Stimulated activated CD8-positive, alpha-beta memory T cell treated with anti-CD3 and anti-CD28 coated beads, Interleukin-15, amount 100 ng/mL, for 48 hours (primary cell): ENCODE measurements around the gene PSMC1.

Experiments
- DNase-seq, 2 donors: peaks; one replicate each; pipeline ENCODE4 v3.0.0-alpha.2; 2020; ENCODE audit warnings: low read depth in 2 of 2

The PSMC1 gene

DNA sequence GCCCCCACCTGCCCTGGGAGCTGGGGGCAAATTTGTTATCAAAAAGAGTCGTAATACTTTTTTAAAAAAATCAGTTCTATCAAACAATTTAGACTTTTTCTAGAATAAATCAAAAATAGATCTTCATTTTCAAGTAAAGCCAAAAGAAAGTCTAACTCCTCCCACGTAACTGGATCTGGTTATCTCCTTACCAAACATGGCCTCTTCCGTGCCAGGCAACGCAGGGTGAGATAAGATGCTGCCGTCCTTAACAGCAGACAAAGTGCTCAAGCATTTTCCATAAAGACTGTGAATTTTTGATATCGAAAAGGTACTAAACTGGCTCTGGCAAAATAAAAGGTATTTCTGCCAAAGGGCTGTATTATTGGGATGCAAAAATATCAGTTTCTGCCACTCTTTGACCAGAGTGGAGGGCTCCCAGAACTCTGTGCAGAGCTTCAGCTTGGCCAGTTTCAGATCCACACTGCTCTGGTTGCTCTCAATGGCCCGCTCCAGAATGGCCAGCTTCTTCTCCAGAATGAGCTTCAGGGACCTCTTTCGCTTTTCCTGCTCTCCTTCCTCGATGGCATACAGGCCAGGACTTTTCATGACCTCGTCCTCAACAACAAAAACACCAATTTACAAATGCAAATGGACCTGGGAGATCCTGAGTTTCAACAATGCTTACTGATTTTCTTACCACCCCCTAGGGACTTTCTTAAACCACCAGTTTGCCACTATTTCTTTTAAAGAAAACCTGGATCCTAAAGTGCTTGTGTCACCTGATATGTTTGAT is 46.4 kb downstream of the PSMC1 start:
- no peak for DNase-seq

DNA sequence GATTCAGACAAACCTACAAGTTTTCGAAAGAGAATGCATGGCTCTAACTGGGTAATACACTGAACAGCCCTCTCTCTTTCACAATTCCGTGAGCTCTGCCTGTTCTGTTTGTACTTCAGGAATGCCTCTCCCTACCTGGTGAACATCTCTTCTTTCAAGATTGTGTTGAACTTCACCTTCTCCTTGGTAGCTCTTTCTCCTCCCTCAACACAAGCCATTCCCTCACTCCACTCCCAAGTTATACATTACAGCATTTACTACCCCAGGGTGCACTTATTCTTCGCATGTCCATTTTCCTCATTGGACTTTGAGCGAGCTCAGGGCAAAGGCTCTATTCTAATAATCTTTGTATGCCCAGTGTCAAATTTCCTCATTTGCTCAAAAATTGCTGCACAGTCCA is 47.1 kb downstream of the PSMC1 start:
- no peak for DNase-seq

DNA sequence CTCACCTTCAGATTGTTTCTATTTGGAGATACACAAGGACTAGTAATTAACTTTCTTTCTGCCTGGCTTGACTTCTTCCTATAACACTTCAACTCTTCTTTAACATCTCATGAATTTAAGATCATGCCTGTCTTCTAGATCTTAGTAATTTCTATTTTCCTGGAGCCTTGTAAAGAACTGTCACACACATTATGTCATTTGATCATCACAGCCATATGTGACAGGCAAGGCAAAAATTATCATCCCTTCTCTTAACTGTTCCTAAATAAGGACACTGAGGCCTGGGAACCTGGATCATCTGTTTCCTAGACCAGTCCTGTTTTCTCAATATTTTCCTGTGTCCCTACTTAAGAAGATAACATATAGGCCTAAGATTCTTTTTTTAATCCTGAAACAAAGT is 48.1 kb downstream of the PSMC1 start:
- no peak for DNase-seq

DNA sequence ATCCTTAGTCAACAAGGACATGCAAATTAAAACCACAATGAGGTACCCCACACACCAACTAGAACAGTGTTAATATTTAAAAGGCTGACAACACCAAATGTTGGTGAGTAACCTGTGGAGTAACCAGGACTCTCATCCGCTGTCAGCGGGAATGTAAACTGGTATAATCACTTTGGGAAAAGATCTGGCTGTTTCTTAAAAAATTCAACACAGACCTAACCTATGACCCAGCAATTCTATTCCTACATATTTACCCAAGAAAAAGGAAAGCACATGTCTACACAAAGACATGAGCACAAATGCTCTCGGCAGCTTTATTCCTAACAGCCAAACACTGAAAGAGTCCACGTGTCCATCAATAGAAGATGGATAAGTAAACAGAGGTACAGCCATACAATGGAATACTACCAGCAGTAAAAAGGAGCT is 48.8 kb downstream of the PSMC1 start:
- DNase-seq: no peak

DNA sequence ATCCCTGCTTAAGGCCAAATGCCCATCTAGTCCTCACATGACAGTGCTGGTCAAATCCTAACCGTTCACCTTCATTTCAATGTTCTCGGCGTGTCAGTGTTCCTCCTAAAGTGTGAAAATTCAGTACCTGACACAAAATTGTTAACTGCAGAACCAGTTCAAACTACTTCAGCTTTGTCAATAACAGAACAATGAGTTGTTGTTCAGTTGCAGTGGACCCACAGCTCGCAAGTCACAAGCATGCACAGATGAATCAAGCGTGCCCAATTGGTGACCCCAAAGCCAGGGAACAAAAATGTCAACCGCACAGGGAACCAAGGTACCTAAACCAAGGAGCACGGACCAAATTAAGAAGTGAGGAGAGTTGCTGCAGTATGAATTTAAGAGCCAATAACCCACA is 52.2 kb downstream of the PSMC1 start:
- DNase-seq: no peak

DNA sequence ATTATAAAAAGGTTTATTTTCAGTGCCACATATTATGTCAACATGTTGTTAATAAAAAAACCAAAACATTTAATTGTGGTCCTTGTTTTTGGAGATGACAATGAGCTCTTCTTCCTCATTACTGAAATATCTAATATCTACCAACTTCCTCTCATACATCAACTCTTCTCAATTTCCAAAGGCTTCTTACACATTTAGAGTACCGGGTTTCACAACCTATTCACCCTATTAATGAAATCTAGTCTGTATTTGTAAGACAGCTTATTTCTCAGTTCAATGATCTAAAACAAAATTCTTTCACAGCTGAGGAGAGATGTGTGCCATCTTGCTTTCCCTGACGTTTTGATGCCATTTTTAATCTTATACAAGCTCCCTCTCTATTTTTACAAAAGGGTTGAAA is 60.9 kb downstream of the PSMC1 start:
- DNase-seq: no peak

DNA sequence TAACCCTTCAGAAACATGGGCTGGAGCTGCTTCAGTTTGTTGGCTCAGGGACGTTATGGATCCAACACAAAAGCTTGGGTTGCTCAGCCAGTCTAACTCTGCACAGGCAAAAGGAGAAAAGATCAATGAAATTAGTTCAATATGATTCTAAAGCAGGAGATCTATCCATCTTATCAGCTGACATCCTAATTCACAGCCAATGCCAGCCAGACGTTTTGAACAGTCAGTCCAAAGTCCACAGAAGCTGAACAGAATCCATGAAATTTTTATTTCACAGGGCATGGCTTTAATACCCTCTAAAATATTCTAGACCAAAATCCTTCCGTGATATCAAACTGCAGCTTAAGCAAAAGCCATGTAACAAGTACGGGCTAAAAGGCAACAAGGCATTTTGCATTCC is 61.7 kb downstream of the PSMC1 start:
- no peak for DNase-seq

DNA sequence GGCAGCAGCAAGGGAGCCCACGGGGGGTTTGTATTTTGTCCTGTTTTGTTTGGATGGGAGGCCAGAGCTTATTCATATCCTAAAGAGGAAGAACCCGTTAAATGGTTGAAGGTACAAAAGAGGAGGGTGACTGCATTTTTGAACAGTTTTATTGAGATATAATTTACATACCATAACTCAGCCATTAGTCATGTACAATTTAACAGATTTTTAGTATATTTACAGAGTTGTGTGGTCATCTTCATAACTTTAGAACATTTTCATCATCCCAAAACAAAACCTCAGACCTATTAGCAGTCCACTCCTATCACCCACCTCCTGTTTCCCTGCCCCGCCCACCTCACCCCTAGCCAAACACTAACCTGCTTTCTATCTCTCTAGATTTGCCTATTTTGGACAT is 62.8 kb downstream of the PSMC1 start:
- no peak for DNase-seq

DNA sequence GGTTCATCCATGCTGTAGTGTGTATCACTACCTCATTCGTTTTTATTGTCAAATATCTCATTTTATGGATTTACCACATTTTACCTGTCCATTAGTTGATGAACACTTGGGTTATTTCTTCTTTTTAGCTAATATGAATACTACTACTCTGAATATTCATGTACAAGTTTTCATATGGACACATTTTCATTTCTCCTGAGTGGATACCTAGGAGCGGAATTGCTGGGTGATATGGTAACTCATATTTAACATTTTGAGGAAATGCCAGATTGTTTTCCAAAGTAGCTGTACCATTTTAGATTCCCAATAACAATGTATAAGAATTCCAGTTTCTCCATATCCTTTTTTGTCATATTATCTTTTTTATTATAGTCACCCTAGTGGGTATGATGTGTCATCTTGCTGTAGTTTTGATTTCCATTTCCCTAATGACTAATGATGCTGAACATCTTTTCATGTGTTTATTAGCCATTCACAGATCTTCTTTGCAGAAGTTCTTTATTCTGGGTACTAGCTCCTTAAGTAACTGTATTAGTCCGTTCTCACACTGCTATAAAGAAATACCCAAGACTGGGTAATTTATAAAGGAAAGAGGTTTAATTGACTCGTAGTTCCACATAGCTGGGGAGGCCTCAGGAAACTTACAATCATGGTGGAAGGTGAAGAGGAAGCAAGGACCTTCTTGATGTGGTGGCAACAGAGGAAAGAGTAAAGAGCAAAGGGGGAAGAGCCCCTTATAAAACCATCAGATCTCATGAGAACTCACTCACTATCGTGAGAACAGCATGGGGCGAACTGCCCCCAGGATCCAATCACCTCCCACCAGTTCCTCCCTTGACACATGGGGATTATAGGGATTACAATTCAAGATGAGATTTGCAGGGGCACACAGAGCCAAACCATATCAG is 63.5 kb downstream of the PSMC1 start:
- DNase-seq: no peak

DNA sequence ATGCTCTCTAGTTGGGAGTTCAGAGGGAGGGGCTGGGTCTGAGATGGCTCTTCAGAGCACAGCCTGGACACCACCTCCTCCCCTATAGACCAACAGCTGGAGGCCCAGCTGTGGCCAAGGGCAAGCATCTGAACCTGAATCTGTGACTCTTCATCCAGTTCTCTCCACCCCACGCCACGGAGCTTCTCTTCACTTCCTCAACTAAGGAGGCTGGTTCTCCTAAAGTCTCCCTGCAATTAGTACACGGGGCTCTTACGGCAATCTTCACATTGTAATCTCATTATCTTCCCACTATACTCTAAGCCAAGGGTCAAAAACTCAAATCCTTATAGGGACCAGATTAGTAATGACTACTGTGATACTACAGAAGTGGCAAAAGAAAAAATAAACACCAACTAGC is 65.5 kb downstream of the PSMC1 start:
- no peak for DNase-seq
